Coronary artery (tissue), 2 donors: ENCODE results near the gene FARP2.

Experiments used
- DNase-seq: peaks from one replicate; pipeline ENCODE4 v3.0.0-alpha.2; 2017; ENCODE audit warnings: low spot score
- H3K27ac ChIP-seq, 2 donors: fragments of 200-600 bp; sonication (generic); one replicate each; pipeline ENCODE4 v1.5.1; 2016 to 2019
- H3K4me3 ChIP-seq: fragments of 200-600 bp; sonication (generic); 2 replicates; pipeline ENCODE4 v1.5.1; 2016; ENCODE audit warnings: mild to moderate bottlenecking, moderate library complexity
- TF ChIP-seq, protein P1 (sequence below): fragments of 200-600 bp; sonication (generic); IDR thresholded peaks from one replicate; pipeline ENCODE4 v1.5.1; 2019; ENCODE audit warnings: antibody characterized with exemption

Gene FARP2

DNA sequence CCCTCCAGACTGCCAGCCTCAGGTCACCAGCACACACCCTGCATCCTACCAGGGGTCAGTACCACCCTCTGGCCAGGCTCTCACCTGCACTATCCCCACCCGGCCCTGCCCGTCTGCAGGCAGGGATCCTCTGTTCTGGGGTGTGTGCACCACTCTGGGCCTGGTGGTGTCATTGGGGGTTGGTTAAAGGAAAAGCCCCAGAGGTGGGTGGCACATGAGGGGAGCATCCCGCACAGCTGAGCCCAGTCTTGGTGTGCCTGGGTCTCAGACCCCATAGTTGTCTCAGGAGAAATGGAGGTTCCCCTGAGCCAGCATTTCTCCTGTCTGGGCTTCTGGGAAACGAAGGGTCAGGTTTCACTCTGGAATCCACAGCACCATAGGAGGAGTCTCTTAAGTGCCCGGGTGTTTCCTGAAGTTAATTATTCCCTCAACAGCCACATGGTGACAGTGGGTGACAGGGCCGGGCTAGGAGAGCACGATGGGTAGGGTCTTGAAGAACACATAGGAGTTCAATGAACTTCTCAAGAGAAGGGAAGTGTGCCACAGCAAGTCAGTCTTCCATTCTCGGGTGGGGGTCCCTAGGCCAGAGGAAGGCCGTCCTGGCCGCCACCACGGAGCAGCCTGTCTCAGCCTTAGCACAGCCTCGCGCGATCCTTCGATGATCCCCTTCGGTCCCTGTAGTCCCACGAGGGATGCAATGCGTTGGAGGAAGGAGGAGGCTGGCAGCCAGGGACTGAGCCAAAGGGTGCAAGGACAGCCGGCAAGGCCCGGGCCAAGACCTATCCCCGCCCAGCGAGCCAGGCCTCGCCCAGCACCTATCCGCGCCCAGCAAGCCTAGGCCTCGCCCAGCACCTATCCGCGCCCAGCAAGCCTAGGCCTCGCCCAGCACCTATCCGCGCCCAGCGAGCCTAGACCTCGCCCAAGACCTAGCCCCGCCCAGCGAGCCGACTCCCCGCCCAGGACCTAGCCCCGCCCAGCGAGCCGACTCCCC lies 1.1 kb upstream of the FARP2 start:
- H3K4me3 ChIP-seq: peak overlapping the region; percentile 63
- DNase-seq: peak; percentile 91
- peak overlapping the region in 1 of 2 donors; percentile 88 for H3K27ac ChIP-seq
- TF ChIP-seq, protein P1, sequence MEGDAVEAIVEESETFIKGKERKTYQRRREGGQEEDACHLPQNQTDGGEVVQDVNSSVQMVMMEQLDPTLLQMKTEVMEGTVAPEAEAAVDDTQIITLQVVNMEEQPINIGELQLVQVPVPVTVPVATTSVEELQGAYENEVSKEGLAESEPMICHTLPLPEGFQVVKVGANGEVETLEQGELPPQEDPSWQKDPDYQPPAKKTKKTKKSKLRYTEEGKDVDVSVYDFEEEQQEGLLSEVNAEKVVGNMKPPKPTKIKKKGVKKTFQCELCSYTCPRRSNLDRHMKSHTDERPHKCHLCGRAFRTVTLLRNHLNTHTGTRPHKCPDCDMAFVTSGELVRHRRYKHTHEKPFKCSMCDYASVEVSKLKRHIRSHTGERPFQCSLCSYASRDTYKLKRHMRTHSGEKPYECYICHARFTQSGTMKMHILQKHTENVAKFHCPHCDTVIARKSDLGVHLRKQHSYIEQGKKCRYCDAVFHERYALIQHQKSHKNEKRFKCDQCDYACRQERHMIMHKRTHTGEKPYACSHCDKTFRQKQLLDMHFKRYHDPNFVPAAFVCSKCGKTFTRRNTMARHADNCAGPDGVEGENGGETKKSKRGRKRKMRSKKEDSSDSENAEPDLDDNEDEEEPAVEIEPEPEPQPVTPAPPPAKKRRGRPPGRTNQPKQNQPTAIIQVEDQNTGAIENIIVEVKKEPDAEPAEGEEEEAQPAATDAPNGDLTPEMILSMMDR: no peak

DNA sequence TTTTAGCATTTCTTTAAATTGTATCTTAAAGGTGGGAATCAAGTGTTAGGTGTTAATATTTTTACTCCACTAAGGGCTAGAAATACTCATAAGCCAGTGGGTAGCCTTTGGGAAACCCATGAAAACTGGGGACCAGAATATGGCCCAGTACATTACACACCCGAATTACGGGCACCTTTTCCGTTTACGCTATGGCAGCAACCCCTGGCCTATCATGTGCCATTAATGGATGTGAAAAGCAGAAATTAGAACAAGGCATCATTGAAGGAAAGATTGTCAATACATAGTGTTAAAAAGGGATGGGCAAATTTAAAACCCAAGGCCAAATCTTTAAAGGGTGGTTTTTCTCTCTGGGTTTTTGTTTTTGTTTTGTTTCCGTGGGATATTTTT lies 781 bp downstream of the FARP2 start:
- TF ChIP-seq, protein P1: no peak
- peak overlapping the region; percentile 86 to 96 for H3K27ac ChIP-seq
- peak overlapping the region; percentile 90 for H3K4me3 ChIP-seq
- DNase-seq: no peak

DNA sequence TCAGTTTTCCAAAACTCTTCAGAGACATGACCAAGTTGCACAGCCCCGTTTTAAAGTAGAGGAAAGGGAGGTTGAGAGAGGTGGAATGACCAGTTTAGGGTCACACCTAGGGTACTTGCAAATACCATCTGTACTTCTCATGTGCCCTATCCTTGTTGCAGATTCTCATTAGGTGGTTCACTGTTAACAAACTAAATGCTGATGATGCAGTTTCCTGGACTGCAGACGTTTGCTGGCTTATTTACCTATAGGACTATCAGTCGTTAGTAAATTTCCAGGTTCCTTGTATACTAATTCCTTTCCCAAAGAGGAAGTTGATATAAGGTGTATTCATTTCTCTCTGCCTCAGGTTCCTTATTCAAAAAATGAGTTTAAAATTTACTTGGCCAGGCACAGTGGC lies 1.4 kb downstream of the FARP2 start:
- TF ChIP-seq, protein P1: no peak
- H3K4me3 ChIP-seq: peak overlapping the region; percentile 90
- no peak overlapping the region for H3K27ac ChIP-seq
- no peak for DNase-seq

DNA sequence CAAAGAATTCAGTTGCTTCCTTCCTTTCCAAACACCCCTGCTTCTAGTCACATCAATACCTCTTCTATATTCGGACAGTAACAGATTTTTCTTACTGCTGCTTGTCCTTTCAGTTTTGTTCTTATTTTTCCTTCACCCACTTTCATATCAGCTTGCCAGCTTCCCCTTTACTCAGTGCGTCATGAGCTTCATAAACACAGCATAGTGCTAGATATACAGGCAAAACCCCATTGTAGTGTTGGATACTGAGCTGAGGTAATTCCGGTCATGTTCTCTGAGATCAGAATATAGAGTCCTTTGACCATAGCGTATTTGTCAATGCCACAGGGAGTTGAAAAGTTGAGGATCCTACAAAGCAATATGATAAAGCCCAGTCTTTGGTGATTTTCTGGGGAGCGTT lies 2.4 kb downstream of the FARP2 start:
- Histone ChIP-seq H3K4me3 (no peak overlapping the region), H3K27ac (no peak overlapping the region)
- TF ChIP-seq, protein P1: no peak
- DNase-seq: no peak

DNA sequence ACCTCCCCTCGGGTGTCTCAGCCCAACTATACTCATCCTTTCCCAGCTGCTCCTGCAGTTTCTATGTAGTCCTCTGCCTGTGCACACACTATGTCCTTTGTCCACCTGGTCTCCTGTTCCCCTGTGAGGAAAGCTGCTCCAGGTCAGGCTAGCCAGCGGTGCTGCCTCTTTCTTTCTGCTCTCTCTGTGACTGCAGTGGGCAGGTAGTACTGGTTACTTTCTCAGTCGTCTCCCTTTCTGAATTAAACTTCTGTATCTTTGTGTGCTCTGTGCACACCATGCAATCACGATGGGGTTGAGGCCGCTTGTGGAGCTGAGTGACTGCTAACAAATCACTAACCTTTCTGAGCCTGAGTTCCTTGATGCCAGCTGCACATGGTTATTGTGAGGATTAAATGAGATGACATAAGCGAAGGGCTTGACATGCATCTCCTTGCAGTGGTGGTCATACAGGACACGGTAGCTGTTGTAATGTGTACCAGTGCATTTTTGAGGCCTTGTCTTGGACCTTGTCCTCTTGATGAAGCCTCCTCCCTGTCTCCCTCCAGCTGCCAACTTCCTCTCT lies 3.5 kb downstream of the FARP2 start:
- no peak overlapping the region for H3K27ac ChIP-seq
- no peak for DNase-seq

DNA sequence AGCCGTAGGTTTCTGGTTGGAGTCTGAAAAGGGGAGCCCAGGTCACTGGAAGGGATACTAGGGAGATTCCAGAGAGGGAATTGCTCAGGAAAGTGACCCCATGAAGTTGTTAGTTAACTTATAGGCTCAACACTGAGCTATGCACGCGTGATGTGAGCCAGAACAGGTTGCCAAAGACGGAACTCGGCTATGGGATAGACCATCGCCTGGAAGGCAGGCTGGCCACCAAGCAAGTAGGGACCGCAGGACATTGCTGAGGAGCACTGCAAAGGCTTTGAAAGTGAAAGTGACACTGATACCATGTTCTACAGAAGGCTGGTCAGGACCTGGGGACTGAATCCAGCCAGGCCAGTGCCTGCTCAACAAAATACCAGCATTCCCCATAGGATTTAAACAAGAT lies 7.3 kb downstream of the FARP2 start:
- DNase-seq: no peak
- Histone ChIP-seq H3K27ac (peak overlapping the region; percentile 6 to 49), H3K4me3 (peak overlapping the region; percentile 9)
- TF ChIP-seq, protein P1: no peak

More for the DNA sequence above, 3.5 kb downstream of the FARP2 start:
- H3K4me3 ChIP-seq: no peak overlapping the region
- TF ChIP-seq, protein P1: no peak
